Tibial artery (tissue), 4 donors: ENCODE results near the gene CDHR3.

Source experiments
- DNase-seq, 2 donors: peaks; one replicate each; pipeline ENCODE4 v3.0.0-alpha.2; 2019
- H3K27ac ChIP-seq, 2 donors: fragments of 200-600 bp; sonication (generic) in 1 of 2; 1 replicate in 1 of 2; 2 replicates in 1 of 2; pipeline ENCODE4 v1.5.1; 2018 to 2019; ENCODE audit warnings: mild to moderate bottlenecking in 1 of 2
- H3K27me3 ChIP-seq, 2 donors: fragments of 200-600 bp; sonication (generic) in 1 of 2; one replicate each; pipeline versions ENCODE4 v1.5.1 to v1.6.0; 2016 to 2019
- H3K36me3 ChIP-seq, 3 donors: fragments of 200-600 bp; sonication (generic) in 2 of 3; one replicate each; pipeline ENCODE4 v1.5.1; 2016 to 2019; ENCODE audit warnings: mild to moderate bottlenecking in 2 of 3
- H3K4me1 ChIP-seq, 4 donors: fragments of 200-600 bp; sonication (generic) in 2 of 4; 1 replicate in 3 of 4; 2 replicates in 1 of 4; pipeline ENCODE4 v1.5.1; 2016 to 2019
- H3K4me3 ChIP-seq, 2 donors: fragments of 200-600 bp; sonication (generic) in 1 of 2; 1 replicate in 1 of 2; 2 replicates in 1 of 2; pipeline ENCODE4 v1.5.1; 2018 to 2019; ENCODE audit warnings: mild to moderate bottlenecking in 2 of 2
- H3K9me3 ChIP-seq, 3 donors: fragments of 200-600 bp; sonication (generic) in 1 of 3; one replicate each; pipeline ENCODE4 v1.5.1; 2016 to 2019
- intact Hi-C: fragments of 100-400 bp; cut with DNase I; formaldehyde crosslinking; loops from one replicate; pipeline ENCODE4 v1.15.0; 2023; ENCODE audit warnings: low total_unique reads
- TF ChIP-seq, protein P1 (sequence below), 2 experiments: fragments of 200-600 bp in 1 of 2; fragments of 450-650 bp in 1 of 2; IDR thresholded peaks; one replicate each; pipeline ENCODE4 v1.5.1; 2017 to 2019; ENCODE audit warnings: antibody characterized with exemption in 2 of 2, mild to moderate bottlenecking in 1 of 2, moderate library complexity in 1 of 2

Gene CDHR3

DNA sequence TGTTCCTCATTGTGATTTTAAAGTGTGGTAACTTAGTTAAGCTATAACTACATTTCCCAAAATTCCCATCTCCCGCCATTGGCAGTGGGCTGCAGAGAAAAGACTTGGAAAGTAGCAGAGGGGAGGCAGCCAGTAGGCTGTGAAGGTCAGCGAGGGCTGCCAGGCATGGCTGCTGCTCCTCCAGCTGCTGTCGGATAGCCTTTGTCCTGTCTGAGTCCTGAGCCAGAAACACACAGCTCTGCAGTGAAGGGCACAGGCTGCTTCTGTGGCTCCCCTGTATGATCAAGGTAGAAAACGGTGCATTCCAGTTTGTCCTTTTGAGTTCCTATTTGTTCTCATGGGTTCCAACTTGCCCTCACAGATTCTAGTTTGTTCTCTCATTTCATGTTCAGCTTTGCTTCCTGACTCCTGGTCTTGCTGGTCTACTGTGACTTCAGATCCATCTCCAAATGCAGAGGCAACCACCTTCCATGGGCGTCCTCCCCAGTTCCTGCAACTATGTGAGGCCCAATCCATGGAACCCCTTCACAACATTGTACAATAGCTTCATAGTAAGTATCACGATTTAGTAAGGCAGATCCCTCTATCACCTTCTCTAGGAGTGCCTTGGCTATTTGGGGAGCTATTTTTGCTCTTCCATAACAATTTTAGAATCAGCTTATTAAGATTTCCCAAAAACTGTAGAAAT, 117.4 kb downstream of the CDHR3 start:
- no peaks in the 10 kb centered on the region for H3K9me3 ChIP-seq
- H3K27ac ChIP-seq: no peak overlapping the region
- no peaks in the 10 kb centered on the region for H3K4me1 ChIP-seq
- no peak overlapping the region for H3K4me3 ChIP-seq
- H3K36me3 ChIP-seq: no peaks in the 10 kb centered on the region
- no peaks in the 10 kb centered on the region for H3K27me3 ChIP-seq
- no peak for DNase-seq
- intact Hi-C loops: no loop called here
- TF ChIP-seq, protein P1, sequence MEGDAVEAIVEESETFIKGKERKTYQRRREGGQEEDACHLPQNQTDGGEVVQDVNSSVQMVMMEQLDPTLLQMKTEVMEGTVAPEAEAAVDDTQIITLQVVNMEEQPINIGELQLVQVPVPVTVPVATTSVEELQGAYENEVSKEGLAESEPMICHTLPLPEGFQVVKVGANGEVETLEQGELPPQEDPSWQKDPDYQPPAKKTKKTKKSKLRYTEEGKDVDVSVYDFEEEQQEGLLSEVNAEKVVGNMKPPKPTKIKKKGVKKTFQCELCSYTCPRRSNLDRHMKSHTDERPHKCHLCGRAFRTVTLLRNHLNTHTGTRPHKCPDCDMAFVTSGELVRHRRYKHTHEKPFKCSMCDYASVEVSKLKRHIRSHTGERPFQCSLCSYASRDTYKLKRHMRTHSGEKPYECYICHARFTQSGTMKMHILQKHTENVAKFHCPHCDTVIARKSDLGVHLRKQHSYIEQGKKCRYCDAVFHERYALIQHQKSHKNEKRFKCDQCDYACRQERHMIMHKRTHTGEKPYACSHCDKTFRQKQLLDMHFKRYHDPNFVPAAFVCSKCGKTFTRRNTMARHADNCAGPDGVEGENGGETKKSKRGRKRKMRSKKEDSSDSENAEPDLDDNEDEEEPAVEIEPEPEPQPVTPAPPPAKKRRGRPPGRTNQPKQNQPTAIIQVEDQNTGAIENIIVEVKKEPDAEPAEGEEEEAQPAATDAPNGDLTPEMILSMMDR (IDR thresholded peaks at IDR 0.05): no peak

DNA sequence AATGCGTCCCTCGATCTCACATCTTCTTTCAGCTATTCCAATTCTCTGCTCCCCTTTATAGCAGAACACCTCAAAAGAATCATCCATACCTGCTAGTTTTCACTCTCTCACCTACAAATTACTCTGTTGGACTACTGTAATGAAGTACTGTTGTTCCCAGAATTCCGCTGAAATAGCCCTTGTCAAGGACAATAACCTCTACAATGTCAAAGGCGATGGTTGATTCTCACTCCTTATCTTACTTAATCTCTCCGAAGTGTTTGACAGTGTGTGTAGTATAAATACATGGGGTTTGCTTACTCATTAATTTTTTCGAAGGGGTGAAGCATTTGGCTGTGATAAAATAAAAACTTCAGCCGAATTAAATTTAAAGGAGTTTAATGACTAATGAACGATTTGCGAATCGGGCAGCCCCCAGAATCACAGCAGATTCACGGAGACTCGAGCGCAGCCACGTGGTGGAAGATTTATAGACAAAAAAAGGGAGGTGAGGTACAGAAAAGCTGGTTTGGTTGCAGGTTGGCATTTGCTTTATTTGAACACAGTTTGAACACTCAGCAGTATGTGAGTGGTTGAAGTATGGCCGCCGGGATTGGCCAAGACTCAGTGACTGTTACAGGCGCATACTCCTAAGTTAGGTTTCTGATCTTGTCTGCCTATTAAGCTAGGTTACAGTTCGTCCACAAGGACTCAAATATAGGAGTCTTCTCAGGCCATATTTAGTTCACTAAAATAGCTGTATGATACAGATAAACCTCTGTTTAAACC, 119.2 kb downstream of the CDHR3 start:
- DNase-seq: no peak
- H3K4me1 ChIP-seq: no peaks in the 10 kb centered on the region
- no peaks in the 10 kb centered on the region for H3K27me3 ChIP-seq
- TF ChIP-seq, protein P1 (IDR thresholded peaks at IDR 0.05): no peak
- H3K4me3 ChIP-seq: no peak overlapping the region
- no peaks in the 10 kb centered on the region for H3K9me3 ChIP-seq
- intact Hi-C loops: no loop called here
- no peaks in the 10 kb centered on the region for H3K36me3 ChIP-seq
- H3K27ac ChIP-seq: no peak overlapping the region
